Endothelial cell of umbilical vein (primary cell): ENCODE results near the gene HDAC9. TPM values are rescaled to one million over a fixed set of nuclear protein-coding genes. Genes with fewer than 3 reads are reported as not detected.

Experiments
- BruUV-seq: library from RNA; stranded (reverse); fragments of 400-500 nt; replicated peaks from 2 replicates; lab custom pipeline; 2021; lab: Mats Ljungman, UMichigan
- CTCF ChIA-PET: fragments of 300-600, 350-600 bp; sonication (Branson Sonifier 250); formaldehyde crosslinking; loops from one replicate; lab custom pipeline; 2021; ENCODE audit warnings: antibody characterized with exemption, inconsistent platforms; lab: Charles Lee
- POLR2A ChIA-PET: fragments of 300-600, 350-600 bp; sonication (Branson Sonifier 250); formaldehyde crosslinking; loops from one replicate; lab custom pipeline; 2021; ENCODE audit warnings: antibody characterized with exemption, inconsistent platforms; lab: Charles Lee
- DNase-seq: peaks from one replicate; pipeline ENCODE4 v3.0.0-alpha.2; 2011; ENCODE audit warnings: low read depth, low spot score
- FAIRE-seq: peaks from 2 replicates; lab custom pipeline; 2011; peaks lifted over from hg19 to GRCh38; lab: Jason Lieb, UNC
- H2AFZ ChIP-seq: 2 replicates; pipeline ENCODE4 v1.6.0; 2012; ENCODE audit warnings: low read depth, low read length, control low read depth, inconsistent platforms
- H3K27ac ChIP-seq: 2 replicates; pipeline ENCODE4 v1.5.1; 2011; ENCODE audit warnings: low read depth, mild to moderate bottlenecking, control low read depth, low read length, moderate library complexity; ENCODE audit not compliant: insufficient read depth
- H3K27me3 ChIP-seq, 2 experiments: 2 replicates each; pipeline versions ENCODE4 v1.6.0 to v1.6.1; 2011; ENCODE audit warnings: low read length in 2 of 2, mixed read lengths in 1 of 2; ENCODE audit not compliant: control insufficient read depth in 2 of 2, insufficient read depth in 2 of 2
- H3K36me3 ChIP-seq, 2 experiments: 2 replicates in 1 of 2; 3 replicates in 1 of 2; pipeline ENCODE4 v1.5.1; 2011; ENCODE audit warnings: low read length in 2 of 2, mild to moderate bottlenecking in 1 of 2, moderate library complexity in 1 of 2; ENCODE audit not compliant: control insufficient read depth in 2 of 2, insufficient read depth in 2 of 2; ENCODE audit errors: extremely low read depth in 1 of 2
- H3K4me1 ChIP-seq: 3 replicates; pipeline ENCODE4 v1.5.1; 2011; ENCODE audit warnings: mild to moderate bottlenecking, low read length; ENCODE audit not compliant: control insufficient read depth, insufficient read depth; ENCODE audit errors: extremely low read depth
- H3K4me2 ChIP-seq: 2 replicates; pipeline ENCODE4 v1.6.1; 2011; ENCODE audit warnings: low read length, control low read depth, mixed read lengths; ENCODE audit not compliant: insufficient read depth
- H3K4me3 ChIP-seq, 3 experiments: fragments of 200-600 bp in 1 of 3; sonication (generic), shearing (Covaris generic) in 1 of 3; replicated peaks in 1 of 3; 2 replicates each; pipeline ENCODE4 v1.5.1; 2011 to 2016; ENCODE audit warnings: control low read depth in 3 of 3, low read length in 3 of 3, mild to moderate bottlenecking in 2 of 3, inconsistent platforms in 1 of 3, low read depth in 1 of 3, moderate library complexity in 1 of 3; ENCODE audit not compliant: insufficient read depth in 1 of 3
- H3K79me2 ChIP-seq: 2 replicates; pipeline ENCODE4 v1.6.0; 2012; ENCODE audit warnings: low read length, inconsistent platforms; ENCODE audit not compliant: control insufficient read depth, insufficient read depth
- H3K9ac ChIP-seq: replicated peaks from 2 replicates; pipeline ENCODE3; 2011; ENCODE audit warnings: low read length, control low read depth; ENCODE audit not compliant: insufficient read depth; ENCODE audit errors: extremely low read depth
- H3K9me1 ChIP-seq: replicated peaks from 3 replicates; pipeline ENCODE4 v1.6.0; 2011; ENCODE audit warnings: mild to moderate bottlenecking, low read length; ENCODE audit not compliant: control insufficient read depth, insufficient read depth; ENCODE audit errors: extremely low read depth
- H3K9me3 ChIP-seq: replicated peaks from 2 replicates; pipeline ENCODE4 v1.5.1; 2012; ENCODE audit warnings: low read length, inconsistent platforms; ENCODE audit not compliant: control insufficient read depth, insufficient read depth
- H4K20me1 ChIP-seq: replicated peaks from 2 replicates; pipeline ENCODE3; 2011; ENCODE audit warnings: mild to moderate bottlenecking, low read length; ENCODE audit not compliant: control insufficient read depth, insufficient read depth; ENCODE audit errors: extremely low read depth
- EZH2 ChIP-seq: IDR thresholded peaks from 2 replicates; pipeline ENCODE4 v1.6.1; 2012; ENCODE audit warnings: borderline replicate concordance, low read depth, mild to moderate bottlenecking, moderate library complexity, low read length, inconsistent platforms; ENCODE audit not compliant: severe bottlenecking
- FOS ChIP-seq: IDR thresholded peaks from 2 replicates; pipeline ENCODE4 v1.6.1; 2011; ENCODE audit warnings: mild to moderate bottlenecking, low read length, moderate library complexity, borderline replicate concordance; ENCODE audit not compliant: insufficient read depth
- GATA2 ChIP-seq: IDR thresholded peaks from 2 replicates; pipeline ENCODE4 v1.7.0; 2011; ENCODE audit warnings: low read depth, mild to moderate bottlenecking, moderate library complexity, mixed read lengths, low read length; ENCODE audit not compliant: insufficient read length, insufficient read depth
- JUN ChIP-seq: IDR thresholded peaks from 2 replicates; pipeline ENCODE4 v1.6.1; 2011; ENCODE audit warnings: borderline replicate concordance, low read depth; ENCODE audit not compliant: insufficient read length, insufficient read depth
- MYC ChIP-seq: IDR thresholded peaks from one replicate; pipeline ENCODE4 v1.6.1; 2011; ENCODE audit warnings: mild to moderate bottlenecking, low read depth, low read length
- POLR2A ChIP-seq: IDR thresholded peaks from 2 replicates; pipeline ENCODE4 v1.6.1; 2012; ENCODE audit warnings: low read depth, mild to moderate bottlenecking, control low read depth, low read length
- POLR2AphosphoS5 ChIP-seq: IDR thresholded peaks from 2 replicates; pipeline ENCODE4 v1.6.1; 2012; ENCODE audit warnings: low read depth, mild to moderate bottlenecking, control low read depth, low read length, moderate library complexity; ENCODE audit not compliant: insufficient read depth
- dilution Hi-C: fragments of 300-500 bp; cut with MboI; formaldehyde crosslinking; loops from one replicate; pipeline ENCODE4 v1.15.0; 2019; ENCODE audit warnings: low sequenced_read_pairs; ENCODE audit not compliant: extremely low pct_ligation_motif_present
- intact Hi-C: fragments of 100-400 bp; cut with micrococcal nuclease; formaldehyde crosslinking; loops from one replicate; pipeline ENCODE4 v1.10.0; 2022
- polyA plus RNA-seq, 4 experiments: library from polyadenylated mRNA; depleted of rRNA in 3 of 4; stranded (reverse) in 3 of 4; unstranded in 1 of 4; fragments of >200 nt; gene quantifications; 2 replicates each; pipeline versions ENCODE4 v1.2.1 to v1.2.3, GENCODE V29; 2011 to 2012; ENCODE audit warnings: missing spikeins in 1 of 4
- total RNA-seq: library from RNA; stranded (reverse); gene quantifications from 2 replicates; pipeline ENCODE4 v1.2.3, GENCODE V29; 2021
- TF ChIP-seq, protein P1 (sequence below): IDR thresholded peaks from 2 replicates; pipeline ENCODE4 v1.6.1; 2011; ENCODE audit not compliant: insufficient read depth, insufficient read length
- TF ChIP-seq, protein P2 (sequence below), 2 donors: IDR thresholded peaks; 1 replicate in 1 of 2; 2 replicates in 1 of 2; pipeline ENCODE4 v1.5.1; 2011; ENCODE audit warnings: low read length in 2 of 2, mild to moderate bottlenecking in 2 of 2, moderate library complexity in 2 of 2, control low read depth in 1 of 2, inconsistent platforms in 1 of 2, low read depth in 1 of 2; ENCODE audit not compliant: insufficient read depth in 1 of 2; ENCODE audit errors: extremely low read depth in 1 of 2

The HDAC9 gene
- total and polyA plus RNA-seq, 2 donors (not counting 3 experiments of a cell fraction or from before 2014, with no cell fraction given): 1.8 to 11.6 TPM

DNA sequence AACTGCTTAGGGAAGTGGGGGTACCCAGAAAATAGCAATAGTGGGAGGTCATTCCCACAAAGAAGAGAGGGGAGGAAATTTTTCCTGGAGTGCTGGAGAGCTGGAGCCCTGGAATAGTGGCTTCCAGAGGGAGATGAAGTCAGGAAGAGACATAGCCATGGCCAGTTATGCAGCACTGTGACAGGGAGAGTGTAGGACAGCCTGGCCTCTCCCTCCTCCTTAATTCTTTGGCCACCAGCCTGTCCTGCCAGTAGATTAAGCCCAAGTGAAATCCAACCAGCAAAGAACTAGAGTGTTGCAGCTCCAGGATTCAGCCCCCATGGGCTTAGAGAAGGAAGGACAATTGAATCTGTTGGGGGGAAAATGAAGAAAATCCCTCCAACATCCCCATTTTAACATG is 130.5 kb downstream of the HDAC9 start:
- FAIRE-seq: no peak
- CTCF ChIA-PET: interaction anchor here (1.4 kb wide), 1 partner anchor 16 kb away, joined by 3 read pairs; no protein-coding TSS in a partner anchor

More for the DNA sequence above, 130.5 kb downstream of the HDAC9 start:
- no peaks in the 10 kb centered on the region for H3K9me1 ChIP-seq
- no peak for DNase-seq
- no peak overlapping the region for H3K4me3 ChIP-seq
- H3K4me2 ChIP-seq: no peak overlapping the region
- no peaks in the 10 kb centered on the region for H3K9me3 ChIP-seq
- H3K27ac ChIP-seq: no peak overlapping the region
- POLR2A ChIA-PET: no interaction called here
- no peaks in the 10 kb centered on the region for H3K36me3 ChIP-seq
- no peaks in the 10 kb centered on the region for H3K4me1 ChIP-seq
- dilution Hi-C loops: no loop called here
- H3K27me3 ChIP-seq: no peaks in the 10 kb centered on the region
- no peak overlapping the region for H2AFZ ChIP-seq
- BruUV-seq: no TSS peak
- no peaks in the 10 kb centered on the region for H3K79me2 ChIP-seq
- no peaks in the 10 kb centered on the region for H4K20me1 ChIP-seq
- TF ChIP-seq EZH2: no peak
- TF ChIP-seq FOS: no peak
- TF ChIP-seq, protein P1, sequence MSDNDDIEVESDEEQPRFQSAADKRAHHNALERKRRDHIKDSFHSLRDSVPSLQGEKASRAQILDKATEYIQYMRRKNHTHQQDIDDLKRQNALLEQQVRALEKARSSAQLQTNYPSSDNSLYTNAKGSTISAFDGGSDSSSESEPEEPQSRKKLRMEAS: no peak
- no peak for TF ChIP-seq JUN
- no peak for TF ChIP-seq GATA2
- TF ChIP-seq POLR2AphosphoS5: no peak
- TF ChIP-seq, protein P2, sequence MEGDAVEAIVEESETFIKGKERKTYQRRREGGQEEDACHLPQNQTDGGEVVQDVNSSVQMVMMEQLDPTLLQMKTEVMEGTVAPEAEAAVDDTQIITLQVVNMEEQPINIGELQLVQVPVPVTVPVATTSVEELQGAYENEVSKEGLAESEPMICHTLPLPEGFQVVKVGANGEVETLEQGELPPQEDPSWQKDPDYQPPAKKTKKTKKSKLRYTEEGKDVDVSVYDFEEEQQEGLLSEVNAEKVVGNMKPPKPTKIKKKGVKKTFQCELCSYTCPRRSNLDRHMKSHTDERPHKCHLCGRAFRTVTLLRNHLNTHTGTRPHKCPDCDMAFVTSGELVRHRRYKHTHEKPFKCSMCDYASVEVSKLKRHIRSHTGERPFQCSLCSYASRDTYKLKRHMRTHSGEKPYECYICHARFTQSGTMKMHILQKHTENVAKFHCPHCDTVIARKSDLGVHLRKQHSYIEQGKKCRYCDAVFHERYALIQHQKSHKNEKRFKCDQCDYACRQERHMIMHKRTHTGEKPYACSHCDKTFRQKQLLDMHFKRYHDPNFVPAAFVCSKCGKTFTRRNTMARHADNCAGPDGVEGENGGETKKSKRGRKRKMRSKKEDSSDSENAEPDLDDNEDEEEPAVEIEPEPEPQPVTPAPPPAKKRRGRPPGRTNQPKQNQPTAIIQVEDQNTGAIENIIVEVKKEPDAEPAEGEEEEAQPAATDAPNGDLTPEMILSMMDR (IDR thresholded peaks at IDR 0.05; ENCODE audit: extremely low read depth in 1 of 2, insufficient read depth in 1 of 2, low read depth in 1 of 2, low read length in 2 of 2): no peak
- no peak for TF ChIP-seq MYC
- no peak for TF ChIP-seq POLR2A
- intact Hi-C loops: no loop called here
- no peak overlapping the region for H3K9ac ChIP-seq
